Activated naive CD4-positive, alpha-beta T cell treated with anti-CD3 and anti-CD28 coated beads for 36 hours (primary cell): ENCODE measurements around the gene DHX30. TPM values are rescaled to one million over a fixed set of nuclear protein-coding genes. Genes with fewer than 3 reads are reported as not detected.
A peak's percentile ranks its signal among the peaks of the same experiment; 100 is the strongest.

Experiments
- CTCF ChIA-PET: fragments of 350-600 bp; sonication (Branson Sonifier 250); formaldehyde crosslinking; loops from one replicate; lab custom pipeline; 2021; ENCODE audit warnings: antibody characterized with exemption; lab: Charles Lee
- DNase-seq: peaks from one replicate; pipeline ENCODE4 v3.0.0-alpha.2; 2020
- H3K27ac Mint-ChIP-seq: one replicate; pipeline ENCODE4 v1.8.0; 2021; ENCODE audit warnings: mild to moderate bottlenecking, mixed read lengths
- H3K27me3 Mint-ChIP-seq: one replicate; pipeline ENCODE4 v1.8.0; 2021; ENCODE audit warnings: low read depth, mixed read lengths
- H3K36me3 Mint-ChIP-seq: one replicate; pipeline ENCODE4 v1.8.0; 2021; ENCODE audit warnings: low read depth, mixed read lengths
- H3K4me1 Mint-ChIP-seq: one replicate; pipeline ENCODE4 v1.8.0; 2021; ENCODE audit warnings: low read depth, mixed read lengths
- H3K4me3 Mint-ChIP-seq: one replicate; pipeline ENCODE4 v1.8.0; 2021; ENCODE audit warnings: mild to moderate bottlenecking, moderate library complexity, mixed read lengths
- H3K9me3 Mint-ChIP-seq: one replicate; pipeline ENCODE4 v1.8.0; 2021; ENCODE audit warnings: mixed read lengths
- intact Hi-C: fragments of 100-400 bp; cut with micrococcal nuclease; formaldehyde crosslinking; loops from one replicate; pipeline ENCODE4 v1.15.1; 2023
- total RNA-seq, 2 experiments: library from RNA; stranded (reverse); gene quantifications; one replicate each; pipeline ENCODE4 v1.2.3, GENCODE V29; 2021

The DHX30 gene
- total RNA-seq, 2 experiments from 2014 or later, result 65.6 to 69.9 TPM

DNA sequence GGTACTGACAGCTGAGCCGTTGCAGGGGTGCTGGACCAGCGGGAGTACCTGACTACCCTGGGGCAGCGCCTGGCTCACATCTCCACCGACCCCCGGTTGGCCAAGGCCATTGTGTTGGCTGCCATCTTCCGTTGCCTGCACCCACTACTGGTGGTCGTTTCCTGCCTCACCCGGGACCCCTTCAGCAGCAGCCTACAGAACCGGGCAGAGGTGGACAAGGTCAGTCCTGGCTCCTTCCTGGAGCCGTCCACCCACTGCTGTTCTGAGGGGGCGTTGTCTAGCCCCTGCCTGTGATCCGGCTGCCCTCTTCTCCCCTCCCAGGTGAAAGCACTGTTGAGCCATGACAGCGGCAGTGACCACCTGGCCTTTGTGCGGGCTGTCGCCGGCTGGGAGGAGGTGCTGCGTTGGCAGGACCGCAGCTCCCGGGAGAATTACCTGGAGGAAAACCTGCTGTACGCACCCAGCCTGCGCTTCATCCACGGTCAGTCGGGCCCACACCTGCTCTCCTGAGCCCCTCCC is 45.7 kb downstream of the DHX30 start:
- intact Hi-C loops, result no loop called here
- DNase-seq, result no peak
- Mint-ChIP-seq H3K4me1 (no peaks in the 10 kb centered on the region), H3K9me3 (no peaks in the 10 kb centered on the region), H3K27me3 (no peaks in the 10 kb centered on the region), H3K4me3 (no peak overlapping the region), H3K27ac (no peak overlapping the region), H3K36me3 (peaks cover 27% of the 10 kb centered on the region)
- CTCF ChIA-PET, result no interaction called here

DNA sequence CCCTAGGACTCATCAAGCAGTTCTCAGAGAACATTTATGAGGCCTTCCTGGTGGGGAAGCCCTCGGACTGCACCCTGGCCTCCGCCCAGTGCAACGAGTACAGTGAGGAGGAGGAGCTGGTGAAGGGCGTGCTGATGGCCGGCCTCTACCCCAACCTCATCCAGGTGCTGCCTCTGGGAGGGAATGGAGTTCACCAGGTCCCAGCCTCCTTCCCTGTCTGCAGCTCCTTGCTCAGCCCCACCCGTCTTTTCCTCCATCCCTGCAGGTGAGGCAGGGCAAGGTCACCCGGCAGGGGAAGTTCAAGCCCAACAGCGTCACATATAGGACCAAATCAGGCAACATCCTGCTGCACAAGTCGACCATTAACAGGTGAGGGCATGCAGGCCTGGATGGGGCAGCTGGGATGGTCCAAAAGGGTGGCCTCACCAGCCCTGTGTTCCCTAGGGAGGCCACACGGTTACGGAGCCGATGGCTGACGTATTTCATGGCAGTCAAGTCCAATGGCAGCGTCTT is 46.3 kb downstream of the DHX30 start:
- H3K4me3 Mint-ChIP-seq, result no peak overlapping the region
- peaks cover 24% of the 10 kb centered on the region for H3K36me3 Mint-ChIP-seq

DNA sequence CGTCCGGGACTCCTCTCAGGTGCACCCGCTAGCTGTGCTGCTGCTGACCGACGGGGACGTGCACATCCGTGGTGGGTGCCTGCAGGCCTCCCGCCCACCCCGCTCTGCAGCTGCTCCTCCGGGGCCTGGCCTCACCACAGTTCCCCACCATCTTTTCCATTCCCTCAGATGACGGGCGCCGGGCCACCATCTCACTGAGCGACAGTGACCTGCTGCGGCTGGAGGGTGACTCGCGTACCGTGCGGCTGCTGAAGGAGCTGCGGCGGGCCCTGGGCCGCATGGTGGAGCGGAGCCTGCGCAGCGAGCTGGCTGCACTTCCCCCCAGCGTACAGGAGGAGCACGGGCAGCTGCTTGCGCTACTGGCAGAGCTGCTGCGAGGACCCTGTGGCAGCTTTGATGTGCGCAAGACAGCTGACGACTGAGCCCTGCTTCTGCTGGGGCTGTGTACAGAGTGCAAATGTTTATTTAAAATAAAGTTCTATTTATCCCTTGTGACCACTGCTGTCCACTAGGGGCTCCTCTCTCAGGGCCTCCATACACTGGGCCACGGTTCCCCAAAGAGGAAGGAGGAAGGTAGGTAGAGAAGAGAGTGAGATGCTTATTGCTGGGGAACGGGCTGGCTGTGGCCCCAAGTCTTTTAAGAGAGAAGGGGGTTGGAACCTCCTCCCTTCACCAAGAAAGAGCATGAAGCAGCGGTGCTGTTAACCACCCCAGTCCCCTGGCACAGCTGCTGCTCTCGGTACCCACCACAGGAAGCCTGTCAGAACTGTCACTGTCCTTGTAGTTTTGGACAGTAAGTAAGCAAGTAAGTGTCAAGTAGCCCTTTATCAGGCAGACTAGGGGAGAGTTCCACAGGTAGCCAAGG is 47.0 kb downstream of the DHX30 start:
- intact Hi-C loops, result no loop called here
- CTCF ChIA-PET, result interaction anchor here (1.0 to 1.4 kb wide), 2 partner anchors 11 to 26 kb away, joined by 3 read pairs; no protein-coding TSS in a partner anchor

More for the DNA sequence above, 46.3 kb downstream of the DHX30 start:
- Mint-ChIP-seq H3K27ac (no peak overlapping the region), H3K4me1 (no peaks in the 10 kb centered on the region), H3K27me3 (no peaks in the 10 kb centered on the region), H3K9me3 (no peaks in the 10 kb centered on the region)
- intact Hi-C loops, result no loop called here
- DNase-seq, result no peak
- CTCF ChIA-PET, result no interaction called here

DNA sequence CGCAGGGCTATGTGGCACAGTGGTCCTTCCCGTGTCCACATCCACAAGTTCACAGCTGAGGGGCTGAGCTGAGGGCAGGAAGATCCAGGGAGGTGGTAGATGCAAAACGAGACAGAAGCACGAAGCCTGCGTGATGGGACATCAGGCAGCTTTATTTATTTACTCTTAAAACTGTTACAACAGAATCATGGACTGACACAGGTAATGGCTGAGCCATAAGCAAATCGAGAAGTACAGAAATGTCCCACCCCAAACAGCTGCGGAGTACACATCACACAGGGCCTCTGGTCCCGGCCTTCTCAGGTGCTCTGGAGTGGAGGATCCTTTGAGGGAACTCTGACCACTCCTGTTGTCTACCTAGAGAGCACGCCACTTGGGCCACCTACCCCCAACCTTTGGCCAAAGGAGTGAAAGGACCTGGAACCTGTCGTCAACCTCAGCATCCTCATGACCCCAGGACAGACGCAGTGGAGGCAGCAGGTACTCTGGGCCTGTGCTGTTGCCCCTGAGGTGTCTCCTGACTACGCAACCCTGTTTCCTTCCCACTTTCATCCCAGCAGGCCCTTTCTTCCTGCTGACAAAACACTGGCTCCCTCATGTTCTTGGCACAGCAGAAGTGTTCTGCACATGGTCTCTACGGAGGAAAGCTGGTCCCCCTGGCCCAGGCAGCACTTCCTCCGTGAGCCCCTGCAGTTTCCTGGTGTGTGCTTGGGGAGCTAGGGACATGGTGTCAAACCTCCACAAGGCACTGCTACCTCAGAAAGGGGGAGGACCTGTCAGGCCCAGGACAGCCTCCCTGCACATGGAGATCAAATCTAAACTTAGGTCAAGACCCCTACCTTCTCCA is 47.8 kb downstream of the DHX30 start:
- intact Hi-C loops, result no loop called here
- no peaks in the 10 kb centered on the region for H3K27me3 Mint-ChIP-seq
- peaks cover 15% of the 10 kb centered on the region for H3K36me3 Mint-ChIP-seq

More for the DNA sequence above, 47.0 kb downstream of the DHX30 start:
- Mint-ChIP-seq H3K4me1 (no peaks in the 10 kb centered on the region), H3K27me3 (no peaks in the 10 kb centered on the region), H3K9me3 (no peaks in the 10 kb centered on the region), H3K36me3 (peaks cover 18% of the 10 kb centered on the region), H3K4me3 (no peak overlapping the region), H3K27ac (no peak overlapping the region)
- DNase-seq, result no peak

DNA sequence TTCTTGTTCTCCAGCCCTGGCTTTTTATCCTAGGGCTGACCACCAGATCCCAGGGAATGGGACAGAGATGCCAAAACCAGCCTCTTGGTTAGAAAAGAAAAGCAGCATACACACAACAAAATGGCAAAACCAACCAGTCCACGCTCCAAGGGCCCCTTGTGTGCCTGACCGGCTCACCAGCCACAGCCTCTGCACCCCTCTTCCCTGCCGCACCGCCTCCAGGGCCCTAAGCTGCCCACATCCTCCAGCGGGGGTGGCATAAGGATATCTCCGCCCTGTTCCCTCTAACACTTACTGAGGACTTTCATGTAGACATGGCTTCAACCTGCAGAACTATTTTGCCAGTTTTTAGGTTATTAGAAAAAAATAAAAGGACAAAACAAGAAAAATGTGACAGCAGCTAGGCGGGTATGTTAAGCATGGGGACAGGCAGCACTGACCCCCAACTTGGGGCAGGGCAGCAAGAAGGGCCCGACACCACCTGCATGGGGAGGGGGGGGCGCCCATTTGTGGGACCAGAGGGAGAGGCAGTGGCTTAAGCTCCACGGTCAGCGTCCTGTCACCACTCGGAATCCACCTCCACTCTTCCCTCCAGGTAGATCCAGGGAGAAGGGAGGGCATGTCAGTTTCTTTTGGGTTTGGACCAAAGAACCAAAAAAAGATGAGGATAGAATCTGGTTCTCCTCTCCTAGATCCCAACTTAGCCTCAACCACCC is 49.1 kb downstream of the DHX30 start:
- intact Hi-C loops, result no loop called here
- H3K27me3 Mint-ChIP-seq, result no peaks in the 10 kb centered on the region
- H3K4me3 Mint-ChIP-seq, result no peak overlapping the region
- no peaks in the 10 kb centered on the region for H3K4me1 Mint-ChIP-seq
- no peaks in the 10 kb centered on the region for H3K9me3 Mint-ChIP-seq
- DNase-seq, result no peak
- CTCF ChIA-PET, result no interaction called here
- H3K36me3 Mint-ChIP-seq, result peaks cover 10% of the 10 kb centered on the region
- no peak overlapping the region for H3K27ac Mint-ChIP-seq

More for the DNA sequence above, 47.8 kb downstream of the DHX30 start:
- Mint-ChIP-seq H3K4me1 (no peaks in the 10 kb centered on the region), H3K27ac (peak overlapping the region; percentile 44), H3K4me3 (no peak overlapping the region), H3K9me3 (no peaks in the 10 kb centered on the region)
- no peak for DNase-seq
- CTCF ChIA-PET, result interaction anchor here (1.0 to 1.4 kb wide), 2 partner anchors 10 to 27 kb away, joined by 3 read pairs; no protein-coding TSS in a partner anchor

DNA sequence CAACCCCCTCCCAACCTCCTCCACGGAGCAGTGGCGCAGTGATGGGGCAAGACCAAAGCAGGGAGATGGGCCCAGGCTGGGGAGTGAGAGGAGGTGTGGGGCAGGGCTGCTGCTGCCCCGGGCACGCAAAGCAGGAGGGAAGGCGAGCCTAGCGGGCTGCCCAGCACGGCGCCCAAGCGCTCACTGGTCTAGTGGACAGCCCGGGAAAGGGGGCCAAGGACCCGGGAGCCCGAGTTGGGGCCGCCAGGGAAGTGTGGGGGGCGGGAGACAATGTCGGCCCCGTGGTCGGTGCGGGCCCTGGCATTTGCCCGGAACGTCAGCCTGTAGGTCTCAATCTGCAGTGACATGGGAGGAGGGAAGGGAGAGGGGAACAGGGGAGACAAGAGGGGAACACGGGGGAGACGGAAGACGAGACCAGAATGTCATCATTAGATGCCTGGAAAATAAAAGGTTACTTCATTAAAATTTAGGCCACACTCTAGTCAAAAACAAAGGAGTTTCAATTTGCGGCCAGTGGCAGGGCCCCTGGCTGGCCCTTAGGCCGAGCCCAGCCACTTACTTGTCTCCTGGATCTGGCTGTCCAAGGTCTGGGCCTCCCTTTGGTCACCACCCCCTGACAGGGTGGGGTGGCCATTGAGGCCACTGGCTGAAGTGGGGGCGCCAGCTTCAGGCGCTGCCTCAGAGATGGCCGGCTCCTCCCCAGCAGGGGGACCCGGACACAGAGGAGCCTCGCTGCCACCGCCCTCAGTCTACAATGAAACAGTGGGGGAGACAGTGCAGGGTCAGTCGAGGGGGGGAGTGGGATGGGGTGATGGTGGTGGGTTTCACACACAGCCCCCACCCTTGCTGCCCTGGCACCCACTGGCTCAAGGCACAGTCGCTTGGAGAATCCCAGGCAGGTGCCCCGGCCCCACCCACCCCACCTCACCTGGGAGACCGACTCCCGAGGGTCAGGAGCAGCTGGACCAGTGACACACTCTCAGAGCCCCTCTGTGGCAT is 50.0 kb downstream of the DHX30 start:
- H3K27ac Mint-ChIP-seq, result no peak overlapping the region
- intact Hi-C loops, result no loop called here
- DNase-seq, result no peak
- no peaks in the 10 kb centered on the region for H3K4me1 Mint-ChIP-seq
- H3K27me3 Mint-ChIP-seq, result no peaks in the 10 kb centered on the region
- peaks cover 8% of the 10 kb centered on the region for H3K36me3 Mint-ChIP-seq
- no peak overlapping the region for H3K4me3 Mint-ChIP-seq
- H3K9me3 Mint-ChIP-seq, result no peaks in the 10 kb centered on the region
- CTCF ChIA-PET, result interaction anchor here (0.6 kb wide), 1 partner anchor 12 kb away, joined by 3 read pairs; no protein-coding TSS in a partner anchor

GRCh38 chr3:47854267-47854666 is 51.3 kb downstream of the DHX30 start:
- H3K36me3 Mint-ChIP-seq, result peaks cover under 1% of the 10 kb centered on the region
- H3K27me3 Mint-ChIP-seq, result no peaks in the 10 kb centered on the region
- no peaks in the 10 kb centered on the region for H3K9me3 Mint-ChIP-seq
- DNase-seq, result no peak
- H3K4me3 Mint-ChIP-seq, result no peak overlapping the region
- CTCF ChIA-PET, result interaction anchor here (1.5 kb wide), 1 partner anchor 135 kb away, joined by 3 read pairs; no protein-coding TSS in a partner anchor
- no peaks in the 10 kb centered on the region for H3K4me1 Mint-ChIP-seq
- intact Hi-C loops, result no loop called here
- no peak overlapping the region for H3K27ac Mint-ChIP-seq

DNA sequence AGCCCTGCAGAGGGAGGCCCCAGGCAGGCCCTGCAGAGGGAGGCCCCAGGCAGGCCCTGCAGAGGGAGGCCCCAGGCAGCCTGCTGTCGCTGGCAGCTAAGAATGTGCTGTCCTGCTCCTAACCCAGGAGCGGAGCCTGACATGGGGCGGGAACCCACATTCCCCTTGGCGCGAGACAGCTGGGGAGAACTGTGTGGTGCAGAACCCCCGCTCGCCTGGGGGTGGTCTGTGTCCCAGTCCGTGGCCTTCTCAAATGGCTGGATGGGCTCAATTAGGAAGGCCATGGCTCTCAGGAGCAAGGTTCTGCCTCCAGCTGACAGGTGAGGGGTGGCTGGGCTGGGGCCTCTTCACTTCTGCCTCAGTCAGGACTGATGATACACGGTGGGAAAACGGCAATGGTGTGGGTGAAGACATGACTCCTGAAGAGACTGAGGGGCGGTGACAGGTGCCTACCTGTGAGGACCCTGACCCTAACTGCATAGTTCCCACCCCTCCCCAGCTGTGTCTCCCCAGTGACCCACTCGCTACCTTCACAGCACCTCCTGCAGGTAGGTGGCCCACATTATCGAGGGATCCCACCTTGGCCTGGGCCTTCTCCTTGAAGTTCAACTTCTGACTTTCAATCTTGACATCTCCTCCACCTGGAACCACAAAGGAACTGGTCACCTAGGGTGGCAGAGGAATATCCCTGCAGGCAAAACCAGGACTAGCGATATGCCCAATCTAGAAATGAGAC is 52.0 kb downstream of the DHX30 start:
- H3K36me3 Mint-ChIP-seq, result no peaks in the 10 kb centered on the region
- no peak for DNase-seq
- CTCF ChIA-PET, result interaction anchor here (1.0 to 1.5 kb wide), 2 partner anchors 16 to 135 kb away, joined by 3 read pairs; no protein-coding TSS in a partner anchor
- H3K4me3 Mint-ChIP-seq, result no peak overlapping the region
- H3K4me1 Mint-ChIP-seq, result no peaks in the 10 kb centered on the region
- intact Hi-C loops, result no loop called here
- no peaks in the 10 kb centered on the region for H3K9me3 Mint-ChIP-seq
- H3K27ac Mint-ChIP-seq, result no peak overlapping the region
- H3K27me3 Mint-ChIP-seq, result no peaks in the 10 kb centered on the region

DNA sequence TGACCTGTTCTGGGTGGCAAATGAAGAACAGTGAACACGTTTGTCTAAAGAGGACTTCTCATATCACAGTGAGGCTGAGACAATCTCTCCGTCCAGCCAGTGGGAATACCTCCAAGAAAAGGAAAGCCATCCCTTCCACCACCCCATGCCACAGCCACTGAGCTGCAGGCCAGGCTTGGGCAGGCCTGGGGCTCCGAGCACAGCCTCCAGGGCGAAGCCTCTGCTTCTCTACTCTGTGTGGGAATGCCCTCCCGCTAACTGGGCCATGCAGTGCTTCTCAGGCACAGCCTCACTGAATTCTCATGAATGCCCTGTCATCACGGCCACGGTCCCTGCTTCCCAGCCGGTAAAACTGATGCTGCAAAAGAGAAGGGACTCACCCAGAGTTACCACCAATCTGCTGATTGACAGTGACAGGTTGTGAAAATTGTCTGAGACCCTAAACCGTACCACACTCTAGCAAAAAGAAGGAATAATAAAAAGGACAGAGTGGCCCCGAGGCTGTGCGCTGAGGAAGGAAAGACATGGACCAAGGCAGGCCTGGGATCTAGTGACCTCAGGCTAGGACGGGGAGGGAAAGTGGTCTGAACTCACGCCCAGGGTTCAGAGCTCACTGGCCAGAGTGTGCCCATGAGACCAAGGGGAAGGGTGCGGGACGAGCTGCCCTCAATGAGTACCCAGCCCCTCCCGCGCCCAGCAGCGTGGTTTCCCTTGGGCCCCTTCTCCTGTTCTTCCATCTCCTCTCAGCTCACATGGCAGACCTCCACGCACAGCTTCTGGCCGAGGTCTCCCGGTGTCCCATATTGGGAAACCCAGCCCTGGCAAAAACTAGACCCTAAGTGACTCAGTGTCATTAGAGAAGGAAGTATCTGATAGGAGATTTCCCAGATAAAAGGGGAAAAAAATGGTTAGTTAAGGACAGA is 52.8 kb downstream of the DHX30 start:
- Mint-ChIP-seq H3K4me1 (no peaks in the 10 kb centered on the region), H3K4me3 (no peak overlapping the region), H3K9me3 (no peaks in the 10 kb centered on the region), H3K36me3 (no peaks in the 10 kb centered on the region), H3K27me3 (no peaks in the 10 kb centered on the region), H3K27ac (no peak overlapping the region)
- DNase-seq, result no peak
- CTCF ChIA-PET, result interaction anchor here (1.0 kb wide), 1 partner anchor 17 kb away, joined by 3 read pairs; no protein-coding TSS in a partner anchor
- intact Hi-C loops, result no loop called here
